SH-SY5Y (cell line): ENCODE measurements around the gene DNAJA2.

Source experiments
- GATA2 ChIP-seq: IDR thresholded peaks from 2 replicates; pipeline ENCODE4 v1.6.1; 2011; ENCODE audit warnings: mild to moderate bottlenecking, low read depth, low read length
- GATA3 ChIP-seq: IDR thresholded peaks from 2 replicates; pipeline ENCODE4 v1.6.1; 2011; ENCODE audit warnings: low read depth, mild to moderate bottlenecking, low read length, moderate library complexity

- TF ChIP-seq GATA2: no peak
- no peak for TF ChIP-seq GATA3
These were observed 40.7 kb downstream of the DNAJA2 start for GRCh38 chr16:46932802-46933201.
